Spleen (tissue), 11 donors: ENCODE results near the gene PAM. TPM values are rescaled to one million over a fixed set of nuclear protein-coding genes. Genes with fewer than 3 reads are reported as not detected.
"Not testable (repeated sequence)": the region's sequence is repeated elsewhere in the genome, so short reads cannot be mapped to it uniquely, and the experiment has no call there.

ENCODE experiments used
- DNase-seq: peaks from one replicate; pipeline ENCODE4 v3.0.0-alpha.2; 2020
- H3K27ac ChIP-seq, 8 donors: fragments of 200-600 bp; sonication (generic) in 7 of 8; 1 replicate in 4 of 8; 2 replicates in 4 of 8; pipeline versions ENCODE4 v1.5.0 to v1.8.0; 2016 to 2021; ENCODE audit warnings: inconsistent platforms in 4 of 8, mild to moderate bottlenecking in 4 of 8, moderate library complexity in 1 of 8
- H3K27me3 ChIP-seq, 7 donors: fragments of 200-600 bp; sonication (generic) in 6 of 7; replicated peaks in 1 of 7; 1 replicate in 4 of 7; 2 replicates in 3 of 7; pipeline versions ENCODE4 v1.5.0 to v1.8.0; 2016 to 2021; ENCODE audit warnings: inconsistent platforms in 3 of 7, mild to moderate bottlenecking in 1 of 7
- H3K36me3 ChIP-seq, 6 donors: fragments of 200-600 bp; sonication (generic) in 5 of 6; 1 replicate in 4 of 6; 2 replicates in 2 of 6; pipeline versions ENCODE4 v1.5.0 to v1.8.0; 2016 to 2021; ENCODE audit warnings: inconsistent platforms in 2 of 6
- H3K4me1 ChIP-seq, 6 donors: fragments of 200-600 bp; sonication (generic) in 5 of 6; 1 replicate in 3 of 6; 2 replicates in 3 of 6; pipeline versions ENCODE4 v1.5.0 to v1.8.0; 2016 to 2021; ENCODE audit warnings: inconsistent platforms in 3 of 6
- H3K4me3 ChIP-seq, 8 donors: fragments of 200-600 bp; sonication (generic) in 7 of 8; 1 replicate in 4 of 8; 2 replicates in 4 of 8; pipeline versions ENCODE4 v1.5.0 to v1.8.0; 2016 to 2021; ENCODE audit warnings: inconsistent platforms in 4 of 8, mild to moderate bottlenecking in 4 of 8, moderate library complexity in 2 of 8
- H3K9me3 ChIP-seq, 8 donors: fragments of 200-600 bp; sonication (generic) in 7 of 8; 1 replicate in 4 of 8; 2 replicates in 4 of 8; pipeline versions ENCODE4 v1.5.0 to v1.8.0; 2016 to 2021; ENCODE audit warnings: inconsistent platforms in 4 of 8
- CTCF ChIP-seq, 11 experiments: fragments of 200-600 bp in 7 of 11; fragments of 450-650 bp in 4 of 11; sonication (generic) in 4 of 11; IDR thresholded peaks in 8 of 11; conservative IDR thresholded peaks in 3 of 11; 1 replicate in 7 of 11; 2 replicates in 4 of 11; pipeline versions ENCODE4 v1.4.0 to v1.8.0; 2016 to 2021; ENCODE audit warnings: antibody characterized with exemption in 11 of 11, inconsistent platforms in 4 of 11, mild to moderate bottlenecking in 1 of 11
- POLR2A ChIP-seq, 3 donors: fragments of 450-650 bp; IDR thresholded peaks; one replicate each; pipeline ENCODE4 v1.5.1; 2017; ENCODE audit warnings: antibody characterized with exemption in 3 of 3, mild to moderate bottlenecking in 1 of 3
- POLR2AphosphoS5 ChIP-seq, 3 donors: sonication (generic); formaldehyde crosslinking; IDR thresholded peaks; one replicate each; pipeline ENCODE4 v1.5.1; 2017; ENCODE audit warnings: antibody characterized with exemption in 3 of 3
- WGBS, 5 donors: extraction: QIAGEN DNeasy Blood & Tissue Kit in 3 of 5; methylation state at CpG; one replicate each; pipeline versions ENCODE4 v1.1.5 to v1.1.7; 2013 to 2018; 5-methylcytosine and 5-hydroxymethylcytosine counted together
- intact Hi-C: fragments of 100-400 bp; cut with DNase I; formaldehyde crosslinking; loops from one replicate; pipeline ENCODE4 v1.15.0; 2023; ENCODE audit warnings: low total_unique reads
- polyA plus RNA-seq, 3 donors: library from polyadenylated mRNA; stranded (reverse); fragments of 200-250 nt; gene quantifications; one replicate each; pipeline ENCODE4 v1.2.1, GENCODE V29; 2013
- total RNA-seq, 7 donors: library from RNA; depleted of rRNA in 3 of 7; stranded (reverse); fragments of >200 nt in 3 of 7; fragmentation: NEBNext Ultra II Directional in 4 of 7; extraction: Animal tissue kit (Norgen Biotek cat#: 25700) in 4 of 7; gene quantifications; one replicate each; pipeline versions ENCODE4 v1.1.0 to v1.2.1, GENCODE V29; 2016 to 2021
- donor health status: healthy with polysubstance abuse.
- donor health status: DM: no; HTN: no; CAD: no; lungs with moderate emphysema.
- donor health status: DM: no; HTN: no; CAD: no.
- donor health status: Bipolar disorder and iron deficiency.
- donor health status: healthy.
- donor health status: DM: no; HTN: no; CAD: no.
- donor health status: DM: yes; HTN: yes; CAD: no.

Gene PAM
- total and polyA plus RNA-seq, 10 donors = 37.4 to 155 (median 110) TPM

GRCh38 chr5:103057208-103058130 is 302.4 kb downstream of the PAM start:
- Histone ChIP-seq H3K4me3 (no peak overlapping the region), H3K27me3 (no peaks in the 10 kb centered on the region), H3K4me1 (no peaks in the 10 kb centered on the region), H3K27ac (no peak overlapping the region), H3K36me3 (no peaks in the 10 kb centered on the region), H3K9me3 (no peaks in the 10 kb centered on the region)
- TF ChIP-seq CTCF (IDR thresholded peaks at IDR 0.05 in 8 of 11, conservative IDR thresholded peaks at IDR 0.05 in 3 of 11) (no peak), POLR2A (IDR thresholded peaks at IDR 0.05) (no peak), POLR2AphosphoS5 (IDR thresholded peaks at IDR 0.05) (no peak)
- DNase-seq = no peak
- intact Hi-C loops = no loop called here
- 80 to 88% (median 85%) methylated on average over 6 to 7 of the region's 7 CpGs for WGBS, 5 donors

GRCh38 chr5:103059525-103059924 is 304.4 kb downstream of the PAM start:
- Histone ChIP-seq H3K4me1 (no peaks in the 10 kb centered on the region), H3K27ac (no peak overlapping the region), H3K4me3 (no peak overlapping the region), H3K27me3 (no peaks in the 10 kb centered on the region), H3K9me3 (no peaks in the 10 kb centered on the region), H3K36me3 (no peaks in the 10 kb centered on the region)
- DNase-seq = no peak
- intact Hi-C loops = no loop called here
- TF ChIP-seq POLR2AphosphoS5 (IDR thresholded peaks at IDR 0.05) (no peak), CTCF (IDR thresholded peaks at IDR 0.05 in 8 of 11, conservative IDR thresholded peaks at IDR 0.05 in 3 of 11) (no peak), POLR2A (IDR thresholded peaks at IDR 0.05) (no peak)
- WGBS, 5 donors = 73 to 91% (median 83%) methylated on average over 3 of the region's 3 CpGs

- no peaks in the 10 kb centered on the region for H3K9me3 ChIP-seq
- no peaks in the 10 kb centered on the region for H3K27me3 ChIP-seq
- H3K4me3 ChIP-seq = no peak overlapping the region
- no peak for DNase-seq
- no peaks in the 10 kb centered on the region for H3K36me3 ChIP-seq
- H3K27ac ChIP-seq = no peak overlapping the region
- 43 to 69% (median 53%) methylated on average over 3 of the region's 3 CpGs for WGBS, 5 donors
- no peaks in the 10 kb centered on the region for H3K4me1 ChIP-seq
- intact Hi-C loops = no loop called here
- TF ChIP-seq POLR2A (IDR thresholded peaks at IDR 0.05) (no peak), POLR2AphosphoS5 (IDR thresholded peaks at IDR 0.05) (no peak), CTCF (IDR thresholded peaks at IDR 0.05 in 8 of 11, conservative IDR thresholded peaks at IDR 0.05 in 3 of 11) (no peak)
Measured at GRCh38 chr5:103060424-103060954, 305.4 kb downstream of the PAM start.

- no peak for DNase-seq
- H3K9me3 ChIP-seq = no peaks in the 10 kb centered on the region
- TF ChIP-seq POLR2AphosphoS5 (IDR thresholded peaks at IDR 0.05) (no peak), POLR2A (IDR thresholded peaks at IDR 0.05) (no peak), CTCF (IDR thresholded peaks at IDR 0.05 in 8 of 11, conservative IDR thresholded peaks at IDR 0.05 in 3 of 11) (no peak)
- H3K36me3 ChIP-seq = no peaks in the 10 kb centered on the region
- no peaks in the 10 kb centered on the region for H3K27me3 ChIP-seq
- no peak overlapping the region for H3K27ac ChIP-seq
- WGBS, 5 donors = 60 to 75% (median 70%) methylated on average over 1 of the region's 1 CpG
- no peaks in the 10 kb centered on the region for H3K4me1 ChIP-seq
- no peak overlapping the region for H3K4me3 ChIP-seq
- intact Hi-C loops = no loop called here
Measured at GRCh38 chr5:103066326-103066725, 311.2 kb downstream of the PAM start.

- H3K27ac ChIP-seq, H3K27me3 ChIP-seq, H3K36me3 ChIP-seq, H3K4me3 ChIP-seq, H3K4me1 ChIP-seq, intact Hi-C loops, DNase-seq: not testable (repeated sequence)
- 59 to 87% (median 80%) methylated on average over 4 of the region's 4 CpGs for WGBS, 5 donors
- peaks cover 0 to 63% (median 58%) of the 10 kb centered on the region in 8 donors for H3K9me3 ChIP-seq
Measured at GRCh38 chr5:103073500-103073899, 318.4 kb downstream of the PAM start.
